Breast epithelium (tissue), 3 donors: Measurements from ENCODE around the gene NTNG1.

Source experiments
- CTCF ChIP-seq, 3 donors: fragments of 450-650 bp; IDR thresholded peaks; one replicate each; pipeline ENCODE4 v1.5.1; 2016 to 2017; ENCODE audit warnings: antibody characterized with exemption in 3 of 3, mild to moderate bottlenecking in 3 of 3, moderate library complexity in 3 of 3
- POLR2A ChIP-seq: fragments of 450-650 bp; IDR thresholded peaks from one replicate; pipeline ENCODE4 v1.6.1; 2016; ENCODE audit warnings: antibody characterized with exemption, mild to moderate bottlenecking, moderate library complexity
- POLR2AphosphoS5 ChIP-seq, 3 donors: sonication (generic); formaldehyde crosslinking; IDR thresholded peaks; one replicate each; pipeline ENCODE4 v1.6.1; 2017; ENCODE audit warnings: antibody characterized with exemption in 3 of 3

GRCh38 chr1:107344268-107344760 lies 203.5 kb downstream of the NTNG1 start:
- TF ChIP-seq CTCF (IDR thresholded peaks at IDR 0.05) (no peak), POLR2A (no peak), POLR2AphosphoS5 (IDR thresholded peaks at IDR 0.05) (no peak)
